Measurements from ENCODE around the gene FUT7.

FUT7 gene

DNA sequence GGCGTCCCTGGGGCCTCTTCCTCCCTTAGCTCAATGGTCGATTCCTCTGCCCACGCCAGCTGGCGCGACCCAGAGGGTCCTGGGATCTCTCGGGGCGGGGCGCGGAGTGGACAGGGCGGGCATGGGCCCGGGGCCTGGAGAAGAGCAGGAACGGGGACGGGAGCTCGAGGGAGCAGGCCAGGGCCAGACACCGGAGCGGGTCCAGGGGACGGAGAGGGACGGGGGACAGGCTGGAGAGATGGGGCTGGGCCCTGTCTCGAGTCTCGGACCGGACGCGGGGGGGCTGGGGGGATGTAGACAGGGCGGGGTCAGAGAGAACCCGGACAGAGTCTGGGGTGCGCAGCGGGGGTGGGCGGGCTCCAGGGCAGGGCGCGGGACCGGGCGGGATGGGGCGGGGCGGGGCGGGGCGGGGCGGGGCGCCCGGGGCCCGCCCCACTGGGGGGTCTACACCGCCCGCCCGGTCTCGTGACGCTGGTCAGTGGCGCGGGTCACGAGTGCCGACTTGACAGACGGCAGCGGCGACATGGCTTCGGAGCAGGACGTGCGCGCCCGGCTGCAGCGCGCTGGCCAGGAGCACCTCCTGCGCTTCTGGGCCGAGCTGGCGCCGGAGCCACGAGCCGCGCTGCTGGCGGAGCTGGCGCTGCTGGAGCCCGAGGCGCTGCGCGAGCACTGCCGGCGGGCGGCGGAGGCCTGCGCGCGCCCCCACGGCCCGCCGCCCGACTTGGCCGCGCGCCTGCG lies 45.3 kb upstream of the FUT7 start, which contains the start of gene UAP1L1 (continued):
- no peak for TF ChIP-seq PRDM2 (tag by site-specific recombination; IDR thresholded peaks at IDR 0.05; ENCODE audit: borderline replicate concordance)
- no peak for TF ChIP-seq ZNF280D (tag by site-specific recombination; IDR thresholded peaks at IDR 0.05)
- TF ChIP-seq ZNF530 (tag by site-specific recombination; IDR thresholded peaks at IDR 0.05; ENCODE audit: low read depth), result no peak
- no peak for TF ChIP-seq ZNF571 (tag by site-specific recombination; IDR thresholded peaks at IDR 0.05)
- TF ChIP-seq, protein P1, sequence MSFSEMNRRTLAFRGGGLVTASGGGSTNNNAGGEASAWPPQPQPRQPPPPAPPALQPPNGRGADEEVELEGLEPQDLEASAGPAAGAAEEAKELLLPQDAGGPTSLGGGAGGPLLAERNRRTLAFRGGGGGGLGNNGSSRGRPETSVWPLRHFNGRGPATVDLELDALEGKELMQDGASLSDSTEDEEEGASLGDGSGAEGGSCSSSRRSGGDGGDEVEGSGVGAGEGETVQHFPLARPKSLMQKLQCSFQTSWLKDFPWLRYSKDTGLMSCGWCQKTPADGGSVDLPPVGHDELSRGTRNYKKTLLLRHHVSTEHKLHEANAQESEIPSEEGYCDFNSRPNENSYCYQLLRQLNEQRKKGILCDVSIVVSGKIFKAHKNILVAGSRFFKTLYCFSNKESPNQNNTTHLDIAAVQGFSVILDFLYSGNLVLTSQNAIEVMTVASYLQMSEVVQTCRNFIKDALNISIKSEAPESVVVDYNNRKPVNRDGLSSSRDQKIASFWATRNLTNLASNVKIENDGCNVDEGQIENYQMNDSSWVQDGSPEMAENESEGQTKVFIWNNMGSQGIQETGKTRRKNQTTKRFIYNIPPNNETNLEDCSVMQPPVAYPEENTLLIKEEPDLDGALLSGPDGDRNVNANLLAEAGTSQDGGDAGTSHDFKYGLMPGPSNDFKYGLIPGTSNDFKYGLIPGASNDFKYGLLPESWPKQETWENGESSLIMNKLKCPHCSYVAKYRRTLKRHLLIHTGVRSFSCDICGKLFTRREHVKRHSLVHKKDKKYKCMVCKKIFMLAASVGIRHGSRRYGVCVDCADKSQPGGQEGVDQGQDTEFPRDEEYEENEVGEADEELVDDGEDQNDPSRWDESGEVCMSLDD (tag by site-specific recombination; IDR thresholded peaks at IDR 0.05), result no peak
- no peak for TF ChIP-seq ZNF791 (tag by site-specific recombination; IDR thresholded peaks at IDR 0.05)
- peak; percentile 36; the same call in 1 of the 2 replicates for TF ChIP-seq ZBTB20 (tag by site-specific recombination; IDR thresholded peaks at IDR 0.05)
- no peak; the same call in 1 of the 2 replicates for TF ChIP-seq GLIS2 (tag by site-specific recombination; IDR thresholded peaks at IDR 0.05)
- no peak for TF ChIP-seq HOXC10 (CRISPR knock-in tag; IDR thresholded peaks at IDR 0.05)
- TF ChIP-seq ZNF404 (tag by site-specific recombination; IDR thresholded peaks at IDR 0.05), result no peak
- no peak for TF ChIP-seq ZXDB (tag by site-specific recombination; IDR thresholded peaks at IDR 0.05)
- TF ChIP-seq ZNF549 (tag by site-specific recombination; IDR thresholded peaks at IDR 0.05), result no peak
- no peak for TF ChIP-seq EGR2 (tag by site-specific recombination; IDR thresholded peaks at IDR 0.05; ENCODE audit: low read depth)
- TF ChIP-seq ZNF843 (tag by site-specific recombination; IDR thresholded peaks at IDR 0.05), result no peak
- no peak for TF ChIP-seq PRDM1 (tag by site-specific recombination; IDR thresholded peaks at IDR 0.05)
- TF ChIP-seq ZNF311 (tag by site-specific recombination; IDR thresholded peaks at IDR 0.05; ENCODE audit: borderline replicate concordance), result no peak
- TF ChIP-seq ZNF548 (tag by site-specific recombination; IDR thresholded peaks at IDR 0.05), result no peak
- TF ChIP-seq YY2 (tag by site-specific recombination; IDR thresholded peaks at IDR 0.05), result no peak
- no peak for TF ChIP-seq ZNF266 (tag by site-specific recombination; IDR thresholded peaks at IDR 0.05; ENCODE audit: low read depth)
- no peak for TF ChIP-seq ZNF830 (tag by site-specific recombination; IDR thresholded peaks at IDR 0.05; ENCODE audit: low read depth)
- TF ChIP-seq ZNF184 (tag by site-specific recombination; IDR thresholded peaks at IDR 0.05), result no peak
- no peak for TF ChIP-seq ZFP37 (tag by site-specific recombination; IDR thresholded peaks at IDR 0.05)
- TF ChIP-seq ZNF768 (tag by site-specific recombination; IDR thresholded peaks at IDR 0.05), result no peak
- no peak for TF ChIP-seq ZNF580 (tag by site-specific recombination; IDR thresholded peaks at IDR 0.05)
- no peak for TF ChIP-seq ZNF354C (tag by site-specific recombination; IDR thresholded peaks at IDR 0.05; ENCODE audit: borderline replicate concordance, low read depth)
- TF ChIP-seq SALL2 (tag by site-specific recombination; IDR thresholded peaks at IDR 0.05; ENCODE audit: borderline replicate concordance), result no peak
- TF ChIP-seq SP2 (tag by site-specific recombination; IDR thresholded peaks at IDR 0.05), result peak; percentile 20; the same call in 1 of the 2 replicates
- TF ChIP-seq OVOL3 (tag by site-specific recombination; IDR thresholded peaks at IDR 0.05), result no peak
- TF ChIP-seq KLF9 (tag by site-specific recombination; IDR thresholded peaks at IDR 0.05; ENCODE audit: low read depth), result 0 out of 2 replicates have a peak, but pooled peaks have one; percentile 16
- no peak for TF ChIP-seq GLI4 (tag by site-specific recombination; IDR thresholded peaks at IDR 0.05)

All from HEK293 (cell line).